Spinal cord (tissue), 10 donors: Measurements from ENCODE around the gene PADI2. TPM values are rescaled to one million over a fixed set of nuclear protein-coding genes. Genes with fewer than 3 reads are reported as not detected.

Experiments used
- DNase-seq, 6 donors: peaks; one replicate each; pipeline versions ENCODE4 v3.0.0 to v3.0.0-alpha.2; 2013 to 2015; ENCODE audit warnings: low spot score in 6 of 6, low read depth in 4 of 6
- H3K27ac ChIP-seq: one replicate; pipeline ENCODE4 v1.5.1; 2013; ENCODE audit warnings: low read depth, low read length, control low read depth
- H3K27me3 ChIP-seq: one replicate; pipeline ENCODE4 v1.6.1; 2013; ENCODE audit warnings: low read length; ENCODE audit not compliant: control insufficient read depth, insufficient read depth
- H3K36me3 ChIP-seq: one replicate; pipeline ENCODE4 v1.6.1; 2013; ENCODE audit warnings: low read length; ENCODE audit not compliant: control insufficient read depth, insufficient read depth
- H3K4me1 ChIP-seq: one replicate; pipeline ENCODE4 v1.6.1; 2013; ENCODE audit warnings: low read length; ENCODE audit not compliant: control insufficient read depth, insufficient read depth
- H3K4me3 ChIP-seq: one replicate; pipeline ENCODE4 v1.5.1; 2013; ENCODE audit warnings: low read depth, low read length, control low read depth
- H3K9me3 ChIP-seq: one replicate; pipeline ENCODE4 v1.6.1; 2013; ENCODE audit warnings: low read length; ENCODE audit not compliant: control insufficient read depth, insufficient read depth
- WGBS: methylation state at CpG from one replicate; pipeline ENCODE4 v1.1.5; 2013; ENCODE audit warnings: missing lambda C conversion rate; ENCODE audit not compliant: insufficient coverage; 5-methylcytosine and 5-hydroxymethylcytosine counted together
- polyA plus RNA-seq, 2 donors: library from polyadenylated mRNA; unstranded; fragments of 120-200 nt; gene quantifications; one replicate each; pipeline ENCODE4 v1.2.1, GENCODE V29; 2013; ENCODE audit not compliant: insufficient read length in 2 of 2
- total RNA-seq, 2 donors: library from RNA; depleted of rRNA in 1 of 2; stranded (reverse); fragments of 120-200 nt in 1 of 2; fragments of >200 nt in 1 of 2; gene quantifications; one replicate each; pipeline versions ENCODE4 v1.2.3 to v1.2.4, GENCODE V29; 2013 to 2014
- donor health status: healthy.

PADI2 gene
- total and polyA plus RNA-seq, 4 donors: 8.7 to 32.6 (median 27.0) TPM

GRCh38 chr1:17161926-17162800 is 42.9 kb upstream of the PADI2 start:
- Histone ChIP-seq H3K36me3 (no peaks in the 10 kb centered on the region), H3K9me3 (no peaks in the 10 kb centered on the region), H3K27ac (no peak overlapping the region), H3K4me3 (no peak overlapping the region), H3K4me1 (no peaks in the 10 kb centered on the region), H3K27me3 (no peaks in the 10 kb centered on the region)
- WGBS: 89% methylated on average over 13 of the region's 20 CpGs
- no peak for DNase-seq

GRCh38 chr1:17161137-17161740 is 42.0 kb upstream of the PADI2 start:
- H3K27me3 ChIP-seq: no peaks in the 10 kb centered on the region
- no CpG with 5 or more reads among the region's 3 CpGs for WGBS
- no peaks in the 10 kb centered on the region for H3K36me3 ChIP-seq
- DNase-seq: no peak
- no peaks in the 10 kb centered on the region for H3K9me3 ChIP-seq
- H3K27ac ChIP-seq: no peak overlapping the region
- no peak overlapping the region for H3K4me3 ChIP-seq
- H3K4me1 ChIP-seq: no peaks in the 10 kb centered on the region

- Histone ChIP-seq H3K4me1 (no peaks in the 10 kb centered on the region), H3K36me3 (no peaks in the 10 kb centered on the region), H3K9me3 (peaks cover 2% of the 10 kb centered on the region), H3K27me3 (no peaks in the 10 kb centered on the region), H3K4me3 (no peak overlapping the region), H3K27ac (no peak overlapping the region)
- DNase-seq: no peak
- 100% methylated on average over 1 of the region's 2 CpGs for WGBS
Observed at GRCh38 chr1:17158961-17159360, 39.7 kb upstream of the PADI2 start.

DNA sequence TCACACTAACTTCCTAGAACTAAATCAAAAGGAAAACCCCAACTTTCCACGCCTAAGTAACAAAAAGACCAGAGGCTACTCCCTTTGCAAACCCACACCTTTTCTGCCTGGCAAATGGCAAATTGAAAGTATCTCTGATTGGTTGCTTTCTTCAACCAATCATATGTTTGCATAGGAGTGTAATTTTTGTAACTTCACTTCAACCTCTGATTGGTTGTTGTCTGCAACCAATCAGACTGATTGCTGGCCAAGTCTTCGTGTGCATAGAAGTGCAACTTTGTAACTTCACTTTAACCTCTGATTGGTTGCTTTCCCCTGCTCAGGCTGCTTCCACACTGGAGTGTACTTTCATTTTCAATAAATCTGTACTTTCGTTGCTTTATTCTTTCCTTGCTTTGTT is 36.9 kb upstream of the PADI2 start:
- no peaks in the 10 kb centered on the region for H3K27me3 ChIP-seq
- 80% methylated on average over 2 of the region's 3 CpGs for WGBS
- no peaks in the 10 kb centered on the region for H3K4me1 ChIP-seq
- peaks cover 2% of the 10 kb centered on the region for H3K9me3 ChIP-seq
- no peaks in the 10 kb centered on the region for H3K36me3 ChIP-seq
- no peak for DNase-seq
- no peak overlapping the region for H3K4me3 ChIP-seq
- no peak overlapping the region for H3K27ac ChIP-seq

GRCh38 chr1:17155257-17155920 is 36.1 kb upstream of the PADI2 start:
- no peaks in the 10 kb centered on the region for H3K27me3 ChIP-seq
- DNase-seq: no peak
- no peaks in the 10 kb centered on the region for H3K36me3 ChIP-seq
- H3K4me1 ChIP-seq: no peaks in the 10 kb centered on the region
- H3K27ac ChIP-seq: no peak overlapping the region
- no CpG with 5 or more reads among the region's 2 CpGs for WGBS
- H3K9me3 ChIP-seq: peaks cover 2% of the 10 kb centered on the region
- no peak overlapping the region for H3K4me3 ChIP-seq

GRCh38 chr1:17149771-17150170 is 30.5 kb upstream of the PADI2 start:
- Histone ChIP-seq H3K4me3 (no peak overlapping the region), H3K36me3 (no peaks in the 10 kb centered on the region), H3K4me1 (peaks cover 8% of the 10 kb centered on the region), H3K9me3 (no peaks in the 10 kb centered on the region), H3K27me3 (peaks cover 17% of the 10 kb centered on the region), H3K27ac (no peak overlapping the region)
- WGBS: 56% methylated on average over 6 of the region's 8 CpGs
- no peak for DNase-seq

DNA sequence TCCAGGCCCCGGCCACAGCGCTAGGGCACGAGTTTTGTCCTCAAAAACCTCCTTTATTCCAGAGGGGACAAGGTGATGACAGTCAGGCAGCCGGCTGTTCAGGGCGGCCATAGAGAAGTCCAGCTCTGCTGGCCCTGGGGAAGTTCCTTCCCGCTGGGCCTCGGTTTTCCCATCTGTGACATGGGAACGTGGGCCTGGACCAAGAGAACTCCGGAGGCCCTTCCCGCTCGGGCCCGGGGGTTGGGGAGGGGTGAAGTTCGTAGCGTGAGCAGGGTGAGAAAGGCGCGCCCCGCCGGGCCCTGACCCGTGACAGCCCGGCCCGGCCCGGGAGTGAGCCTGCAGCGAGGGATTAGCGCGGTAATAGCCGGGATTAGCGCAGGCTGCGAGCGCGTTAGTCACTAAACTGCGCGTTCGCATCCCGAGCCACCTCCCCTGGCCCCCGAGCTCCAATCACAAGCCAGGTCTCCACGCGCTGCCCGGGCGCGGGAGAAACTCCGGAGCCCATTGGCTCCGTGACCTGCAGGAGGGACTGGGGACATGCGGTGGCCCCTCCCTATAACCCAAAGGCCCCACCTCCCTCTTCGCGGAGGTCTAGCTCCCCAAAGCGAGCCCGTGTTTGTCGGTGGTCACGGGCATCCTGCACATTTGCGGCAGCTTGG is 29.8 kb upstream of the PADI2 start:
- Histone ChIP-seq H3K4me1 (peaks cover 8% of the 10 kb centered on the region), H3K27me3 (peaks cover 17% of the 10 kb centered on the region), H3K9me3 (no peaks in the 10 kb centered on the region), H3K4me3 (no peak overlapping the region), H3K36me3 (no peaks in the 10 kb centered on the region), H3K27ac (no peak overlapping the region)
- 24% methylated on average over 50 of the region's 50 CpGs for WGBS
- peak in 1 of 6 donors; percentile 27 for DNase-seq

DNA sequence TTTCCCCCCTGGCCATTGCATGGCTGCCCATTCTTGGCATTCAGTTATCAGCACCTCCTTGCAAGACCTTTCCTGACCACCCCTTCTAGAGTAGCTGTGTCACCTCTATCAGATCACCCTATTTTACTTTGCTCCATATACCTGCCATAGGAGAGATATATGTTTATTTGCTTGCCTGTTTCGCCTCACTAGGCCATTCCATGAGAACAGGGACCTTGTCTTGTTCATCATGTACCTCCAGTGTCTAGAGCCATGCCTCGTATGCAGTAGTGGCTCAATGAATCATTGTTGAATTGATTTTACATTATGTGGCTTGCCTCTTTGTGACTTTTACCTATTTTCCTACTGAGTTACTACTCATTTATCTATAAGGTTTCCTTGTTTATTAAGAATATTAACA is 26.4 kb upstream of the PADI2 start:
- Histone ChIP-seq H3K36me3 (no peaks in the 10 kb centered on the region), H3K27me3 (peaks cover 17% of the 10 kb centered on the region), H3K27ac (no peak overlapping the region), H3K9me3 (peaks cover 2% of the 10 kb centered on the region), H3K4me3 (no peak overlapping the region), H3K4me1 (peaks cover 8% of the 10 kb centered on the region)
- WGBS: no CpG with 5 or more reads among the region's 2 CpGs
- no peak for DNase-seq

GRCh38 chr1:17143760-17144159 is 24.5 kb upstream of the PADI2 start:
- no peak overlapping the region for H3K27ac ChIP-seq
- peaks cover 1% of the 10 kb centered on the region for H3K27me3 ChIP-seq
- H3K36me3 ChIP-seq: no peaks in the 10 kb centered on the region
- peaks cover 2% of the 10 kb centered on the region for H3K9me3 ChIP-seq
- no peak for DNase-seq
- no peak overlapping the region for H3K4me3 ChIP-seq
- 88% methylated on average over 3 of the region's 3 CpGs for WGBS
- H3K4me1 ChIP-seq: no peaks in the 10 kb centered on the region
